ENCODE measurements around the gene RPS6KA1. TPM values are rescaled to one million over a fixed set of nuclear protein-coding genes. Genes with fewer than 3 reads are reported as not detected.

RPS6KA1 gene
- total and polyA plus RNA-seq, 2 of the 8 experiments (the other 6 are each of a cell fraction or from before 2014, with no cell fraction given), result 44.3 to 55.0 TPM

GRCh38 chr1:26607186-26607585, 77.6 kb downstream of the RPS6KA1 start (continued):
- TF ChIP-seq CHD7 (IDR thresholded peaks at IDR 0.05; ENCODE audit: insufficient replicate concordance, low read length) (no peak), SP1 (IDR thresholded peaks at IDR 0.05; ENCODE audit: low read depth, low read length) (no peak), CEBPB (IDR thresholded peaks at IDR 0.05; ENCODE audit: low read depth, low read length) (no peak), CREB1 (IDR thresholded peaks at IDR 0.05) (no peak), ASH2L (IDR thresholded peaks at IDR 0.05; ENCODE audit: low read length) (no peak), PHF8 (conservative IDR thresholded peaks at IDR 0.05; ENCODE audit: low read depth, low read length) (no peak), RBBP5 (IDR thresholded peaks at IDR 0.05; ENCODE audit: borderline replicate concordance, low read depth, low read length) (no peak), SRF (IDR thresholded peaks at IDR 0.05; ENCODE audit: low read depth, low read length) (no peak), CHD2 (IDR thresholded peaks at IDR 0.05; ENCODE audit: low read length) (no peak), KDM4A (IDR thresholded peaks at IDR 0.05; ENCODE audit: low read depth, low read length, severe bottlenecking) (no peak)

All from H1 (cell line).